ENCODE data around the gene FSHR. TPM values are rescaled to one million over a fixed set of nuclear protein-coding genes. Genes with fewer than 3 reads are reported as not detected.

Gene FSHR
- total and polyA plus RNA-seq, 2 of the 8 experiments (the other 6 are each of a cell fraction or from before 2014, with no cell fraction given): not detected

- peak; percentile 99 to 100 for TF ChIP-seq RAD21 (IDR thresholded peaks at IDR 0.05 in 1 of 2, conservative IDR thresholded peaks at IDR 0.05 in 1 of 2; ENCODE audit: low read depth in 2 of 2, low read length in 2 of 2)
Observed at GRCh38 chr2:48946449-48947048, 207.8 kb downstream of the FSHR start (continued).
